Right atrium auricular region (tissue), 2 donors: Measurements from ENCODE around the gene IVNS1ABP. TPM values are rescaled to one million over a fixed set of nuclear protein-coding genes. Genes with fewer than 3 reads are reported as not detected.
"Not testable (repeated sequence)": the region's sequence is repeated elsewhere in the genome, so short reads cannot be mapped to it uniquely, and the experiment has no call there.

Experiments
- DNase-seq: peaks from one replicate; pipeline ENCODE4 v3.0.0-alpha.2; 2019; ENCODE audit warnings: low spot score
- H3K27ac ChIP-seq, 2 donors: fragments of 200-600 bp; sonication (generic); 1 replicate in 1 of 2; 2 replicates in 1 of 2; pipeline ENCODE4 v1.5.1; 2016 to 2019
- H3K27me3 ChIP-seq, 2 donors: fragments of 200-600 bp; sonication (generic); one replicate each; pipeline versions ENCODE4 v1.5.1 to v1.6.0; 2017 to 2019
- H3K36me3 ChIP-seq: fragments of 200-600 bp; sonication (generic); one replicate; pipeline ENCODE4 v1.5.1; 2016
- H3K4me1 ChIP-seq, 2 donors: fragments of 200-600 bp; sonication (generic); one replicate each; pipeline versions ENCODE4 v1.5.1 to v1.6.0; 2017 to 2019
- H3K4me3 ChIP-seq, 2 donors: fragments of 200-600 bp; sonication (generic); 1 replicate in 1 of 2; 2 replicates in 1 of 2; pipeline ENCODE4 v1.5.1; 2017 to 2019; ENCODE audit warnings: mild to moderate bottlenecking in 1 of 2, moderate library complexity in 1 of 2
- H3K9me3 ChIP-seq, 2 donors: fragments of 200-600 bp; sonication (generic); one replicate each; pipeline ENCODE4 v1.5.1; 2019
- total RNA-seq, 2 donors: library from RNA; depleted of rRNA; stranded (reverse); fragments of >200 nt; gene quantifications; one replicate each; pipeline ENCODE4 v1.1.0, GENCODE V29; 2016
- TF ChIP-seq, protein P1 (sequence below), 2 donors: fragments of 200-600 bp; sonication (generic); IDR thresholded peaks; one replicate each; pipeline ENCODE4 v1.5.1; 2019; ENCODE audit warnings: antibody characterized with exemption in 2 of 2

Gene IVNS1ABP
- total RNA-seq, 2 donors from 2014 or later: 20.6 to 21.3 TPM

DNA sequence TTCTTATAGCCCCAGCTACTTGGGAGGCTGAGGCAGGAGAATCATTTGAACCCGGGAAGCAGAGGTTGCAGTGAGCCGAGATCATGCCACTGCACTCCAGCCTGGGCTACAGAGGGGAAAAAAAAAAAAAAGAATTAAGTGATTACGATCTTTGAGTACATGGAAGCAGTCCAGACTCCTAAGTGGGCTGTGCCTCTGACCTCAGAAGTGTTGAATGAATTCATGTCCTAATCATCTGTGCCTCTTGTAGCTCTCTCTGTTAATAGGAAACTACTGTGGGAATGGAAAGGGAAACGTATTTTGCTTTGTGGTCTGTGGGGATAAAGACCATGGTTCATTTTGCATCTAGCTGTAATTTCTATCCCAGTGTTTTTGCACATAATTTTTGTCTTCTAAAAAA, 8.4 kb upstream of the IVNS1ABP start:
- H3K4me1 ChIP-seq: no peaks in the 10 kb centered on the region

DNA sequence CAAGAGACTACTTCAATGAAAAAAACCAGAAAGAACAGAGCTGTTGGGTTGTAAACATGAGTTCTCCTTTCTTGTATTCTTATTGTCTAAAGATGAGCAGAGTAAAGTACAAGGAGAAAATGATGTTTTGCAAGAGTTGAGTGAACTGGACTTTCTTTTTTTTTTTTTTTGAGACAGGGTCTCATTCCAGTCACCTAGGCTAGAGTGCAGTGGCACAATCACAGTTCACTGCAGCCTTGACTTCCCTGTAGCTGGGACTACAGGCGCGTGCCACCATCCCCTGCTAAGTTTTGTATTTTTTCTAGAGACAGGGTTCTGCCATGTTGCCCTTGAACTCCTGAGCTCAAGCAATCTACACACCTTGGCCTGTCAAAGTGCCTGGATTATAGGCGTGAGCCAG, 7.1 kb upstream of the IVNS1ABP start:
- Histone ChIP-seq H3K4me1 (peaks cover 0 to under 1% of the 10 kb centered on the region in 2 donors), H3K36me3 (no peaks in the 10 kb centered on the region), H3K27me3 (no peaks in the 10 kb centered on the region), H3K4me3 (no peak overlapping the region), H3K9me3 (no peaks in the 10 kb centered on the region), H3K27ac (no peak overlapping the region)
- DNase-seq: no peak
- TF ChIP-seq, protein P1, sequence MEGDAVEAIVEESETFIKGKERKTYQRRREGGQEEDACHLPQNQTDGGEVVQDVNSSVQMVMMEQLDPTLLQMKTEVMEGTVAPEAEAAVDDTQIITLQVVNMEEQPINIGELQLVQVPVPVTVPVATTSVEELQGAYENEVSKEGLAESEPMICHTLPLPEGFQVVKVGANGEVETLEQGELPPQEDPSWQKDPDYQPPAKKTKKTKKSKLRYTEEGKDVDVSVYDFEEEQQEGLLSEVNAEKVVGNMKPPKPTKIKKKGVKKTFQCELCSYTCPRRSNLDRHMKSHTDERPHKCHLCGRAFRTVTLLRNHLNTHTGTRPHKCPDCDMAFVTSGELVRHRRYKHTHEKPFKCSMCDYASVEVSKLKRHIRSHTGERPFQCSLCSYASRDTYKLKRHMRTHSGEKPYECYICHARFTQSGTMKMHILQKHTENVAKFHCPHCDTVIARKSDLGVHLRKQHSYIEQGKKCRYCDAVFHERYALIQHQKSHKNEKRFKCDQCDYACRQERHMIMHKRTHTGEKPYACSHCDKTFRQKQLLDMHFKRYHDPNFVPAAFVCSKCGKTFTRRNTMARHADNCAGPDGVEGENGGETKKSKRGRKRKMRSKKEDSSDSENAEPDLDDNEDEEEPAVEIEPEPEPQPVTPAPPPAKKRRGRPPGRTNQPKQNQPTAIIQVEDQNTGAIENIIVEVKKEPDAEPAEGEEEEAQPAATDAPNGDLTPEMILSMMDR (IDR thresholded peaks at IDR 0.05): no peak

More for the DNA sequence above, 8.4 kb upstream of the IVNS1ABP start:
- H3K27me3 ChIP-seq: no peaks in the 10 kb centered on the region
- no peaks in the 10 kb centered on the region for H3K36me3 ChIP-seq
- H3K4me3 ChIP-seq: no peak overlapping the region
- TF ChIP-seq, protein P1 (IDR thresholded peaks at IDR 0.05): no peak
- H3K9me3 ChIP-seq: no peaks in the 10 kb centered on the region
- no peak overlapping the region for H3K27ac ChIP-seq
- DNase-seq: no peak

DNA sequence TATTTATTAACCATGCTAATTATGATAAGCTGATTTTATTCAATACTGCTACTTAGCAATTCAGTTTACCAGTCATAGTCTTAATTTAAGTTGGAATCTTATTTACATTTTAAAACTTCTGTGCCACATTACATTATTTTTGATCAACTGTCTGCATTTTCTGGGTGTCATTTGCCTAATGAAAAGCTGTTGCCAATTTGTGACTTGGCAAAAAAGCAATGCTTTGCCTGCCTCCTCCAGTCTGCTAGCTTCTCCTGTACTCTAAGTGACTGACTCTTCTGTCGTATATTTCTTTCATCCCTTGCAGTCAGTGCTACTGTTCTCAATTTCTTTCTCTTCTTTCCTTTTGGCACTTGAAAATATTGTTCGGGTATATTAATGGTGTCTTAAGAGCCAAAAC, 5.6 kb upstream of the IVNS1ABP start:
- no peak for DNase-seq
- no peaks in the 10 kb centered on the region for H3K27me3 ChIP-seq
- no peak overlapping the region for H3K27ac ChIP-seq
- no peak overlapping the region for H3K4me3 ChIP-seq
- TF ChIP-seq, protein P1 (IDR thresholded peaks at IDR 0.05): no peak
- H3K9me3 ChIP-seq: no peaks in the 10 kb centered on the region
- H3K4me1 ChIP-seq: peaks cover 0 to 15% of the 10 kb centered on the region in 2 donors
- no peaks in the 10 kb centered on the region for H3K36me3 ChIP-seq

DNA sequence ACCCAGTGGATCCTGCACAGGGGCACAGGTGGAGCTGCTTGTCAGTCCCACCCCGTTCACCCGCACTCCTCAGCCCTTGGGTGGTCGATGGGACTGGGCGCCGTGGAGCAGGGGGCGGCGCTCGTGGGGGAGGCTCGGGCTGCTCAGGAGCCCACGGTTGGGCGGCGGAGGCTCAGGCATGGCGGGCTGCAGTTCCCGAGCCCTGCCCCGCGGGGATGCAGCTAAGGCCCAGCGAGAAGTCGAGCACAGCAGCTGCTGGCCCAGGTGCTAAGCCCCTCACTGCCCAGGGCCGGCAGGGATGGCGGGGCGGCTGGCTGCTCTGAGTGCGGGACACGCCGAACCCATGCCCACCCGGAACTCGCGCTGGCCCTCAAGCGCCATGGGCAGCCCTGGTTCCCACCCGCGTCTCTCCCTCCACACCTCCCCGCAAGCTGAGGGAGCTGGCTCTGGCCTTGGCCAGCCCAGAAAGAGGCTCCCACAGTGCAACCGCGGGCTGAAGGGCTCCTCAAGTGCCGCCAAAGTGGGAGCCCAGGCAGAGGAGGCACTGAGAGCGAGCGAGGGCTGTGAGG, 4.7 kb upstream of the IVNS1ABP start:
- not testable (repeated sequence) for H3K9me3 ChIP-seq, H3K27ac ChIP-seq, H3K4me3 ChIP-seq, H3K27me3 ChIP-seq, H3K36me3 ChIP-seq, DNase-seq
- H3K4me1 ChIP-seq: peaks cover 0 to 17% of the 10 kb centered on the region in 2 donors

DNA sequence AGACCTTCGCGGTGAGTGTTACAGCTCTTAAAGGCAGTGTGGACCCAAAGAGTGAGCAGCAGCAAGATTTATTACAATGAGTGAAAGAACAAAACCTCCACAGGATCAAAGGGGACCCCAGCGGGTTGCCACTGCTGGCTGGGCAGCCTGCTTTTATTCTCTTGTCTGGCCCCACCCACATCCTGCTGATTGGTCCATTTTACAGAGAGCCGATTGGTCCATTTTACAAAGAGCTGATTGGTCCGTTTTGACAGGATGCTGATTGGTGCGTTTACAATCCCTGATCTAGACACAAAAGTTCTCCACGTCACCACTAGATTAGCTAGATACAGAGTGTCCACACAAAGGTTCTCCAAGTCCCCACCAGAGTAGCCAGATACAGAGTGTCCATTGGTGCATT, 4.1 kb upstream of the IVNS1ABP start:
- H3K27ac ChIP-seq, H3K36me3 ChIP-seq, H3K9me3 ChIP-seq, DNase-seq, H3K4me3 ChIP-seq, H3K27me3 ChIP-seq: not testable (repeated sequence)
- peaks cover 0 to 17% of the 10 kb centered on the region in 2 donors for H3K4me1 ChIP-seq

DNA sequence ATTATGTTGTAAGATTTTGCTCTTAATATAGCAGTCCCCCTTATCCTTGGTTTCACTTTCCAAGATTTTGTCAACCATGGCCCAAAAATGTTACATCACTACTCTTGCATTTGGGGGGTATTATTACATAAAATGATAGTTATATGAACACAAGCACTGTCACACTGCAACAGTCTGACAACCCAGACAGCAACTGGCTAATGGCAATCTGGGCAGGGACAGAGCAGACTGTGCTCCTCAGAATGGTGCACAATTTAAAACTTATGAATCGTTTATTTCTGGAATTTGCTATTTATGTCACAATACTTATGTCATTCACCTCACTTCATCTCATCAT, 2.1 kb upstream of the IVNS1ABP start:
- no peaks in the 10 kb centered on the region for H3K9me3 ChIP-seq
- H3K27ac ChIP-seq: peak overlapping the region in 1 of 2 donors; percentile 99
- peaks cover 0 to 35% of the 10 kb centered on the region in 2 donors for H3K4me1 ChIP-seq
- no peaks in the 10 kb centered on the region for H3K36me3 ChIP-seq
- TF ChIP-seq, protein P1 (IDR thresholded peaks at IDR 0.05): no peak
- no peaks in the 10 kb centered on the region for H3K27me3 ChIP-seq
- H3K4me3 ChIP-seq: no peak overlapping the region
- DNase-seq: no peak

DNA sequence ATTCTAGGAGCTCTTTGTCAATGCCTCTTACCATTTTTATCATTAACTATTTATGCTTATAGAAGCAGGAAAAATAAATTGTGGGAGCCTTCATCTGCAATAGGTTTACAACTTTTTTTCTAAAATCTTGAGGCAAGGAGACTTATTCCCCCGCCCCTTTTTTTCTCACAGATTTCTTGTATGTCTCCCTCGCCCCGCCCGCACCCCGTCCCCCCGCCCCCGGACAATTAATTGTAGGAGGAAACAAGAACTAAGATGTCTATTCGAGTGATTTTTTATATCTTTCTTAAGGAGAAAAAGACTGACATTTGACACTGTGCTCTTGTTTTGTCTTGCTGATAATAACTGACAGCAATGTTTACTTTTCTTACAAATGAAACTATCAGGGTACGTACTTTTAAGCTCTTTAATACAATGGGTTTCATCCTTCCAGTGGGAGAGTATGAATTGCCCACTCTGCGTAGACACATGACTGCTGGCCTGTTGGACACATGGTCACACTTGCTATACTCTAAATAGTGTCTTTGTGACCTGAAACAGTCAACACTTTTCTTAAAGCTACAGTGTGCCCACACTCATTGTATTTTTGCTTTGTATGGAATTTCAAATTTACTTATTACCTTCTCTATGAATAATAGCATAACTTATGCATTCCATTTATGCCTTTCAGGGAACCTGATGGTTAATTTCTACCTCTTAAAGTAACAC, 1.5 kb upstream of the IVNS1ABP start:
- H3K27me3 ChIP-seq: no peaks in the 10 kb centered on the region
- H3K27ac ChIP-seq: peak overlapping the region; percentile 98 to 99
- TF ChIP-seq, protein P1 (IDR thresholded peaks at IDR 0.05): no peak
- peaks cover 0 to 40% of the 10 kb centered on the region in 2 donors for H3K4me1 ChIP-seq
- H3K4me3 ChIP-seq: no peak overlapping the region
- H3K36me3 ChIP-seq: no peaks in the 10 kb centered on the region
- H3K9me3 ChIP-seq: no peaks in the 10 kb centered on the region
- no peak for DNase-seq
